ENCODE measurements around the gene SLC38A3.

SLC38A3 gene

DNA sequence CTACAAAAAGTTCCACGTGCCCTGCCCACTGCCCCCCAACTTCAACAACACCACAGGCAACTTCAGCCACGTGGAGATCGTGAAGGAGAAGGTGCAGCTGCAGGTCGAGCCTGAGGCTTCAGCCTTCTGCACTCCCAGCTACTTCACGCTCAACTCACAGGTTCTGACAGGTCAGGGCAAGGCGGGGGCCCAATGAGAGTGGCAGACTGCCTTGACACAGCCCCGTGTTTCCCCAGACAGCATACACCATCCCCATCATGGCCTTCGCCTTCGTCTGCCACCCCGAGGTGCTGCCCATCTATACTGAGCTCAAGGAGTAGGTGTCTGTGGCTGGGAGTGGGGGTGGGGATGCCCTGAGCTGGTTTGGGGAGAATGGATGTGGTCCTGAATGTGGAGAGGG lies 12.6 kb downstream of the SLC38A3 start:
- Histone ChIP-seq H3K4me3 (replicated peaks; ENCODE audit: low read depth, low read length) (no peak overlapping the region), H3K36me3 (ENCODE audit: control insufficient read depth, insufficient read depth, low read length) (no peaks in the 10 kb centered on the region), H3K27me3 (replicated peaks; ENCODE audit: control insufficient read depth, insufficient read depth, low read length) (no peaks in the 10 kb centered on the region; the same call in 1 of the 2 replicates)
- DNase-seq (ENCODE audit: extremely low read depth, insufficient read length) = no peak
- TF ChIP-seq, protein P1, sequence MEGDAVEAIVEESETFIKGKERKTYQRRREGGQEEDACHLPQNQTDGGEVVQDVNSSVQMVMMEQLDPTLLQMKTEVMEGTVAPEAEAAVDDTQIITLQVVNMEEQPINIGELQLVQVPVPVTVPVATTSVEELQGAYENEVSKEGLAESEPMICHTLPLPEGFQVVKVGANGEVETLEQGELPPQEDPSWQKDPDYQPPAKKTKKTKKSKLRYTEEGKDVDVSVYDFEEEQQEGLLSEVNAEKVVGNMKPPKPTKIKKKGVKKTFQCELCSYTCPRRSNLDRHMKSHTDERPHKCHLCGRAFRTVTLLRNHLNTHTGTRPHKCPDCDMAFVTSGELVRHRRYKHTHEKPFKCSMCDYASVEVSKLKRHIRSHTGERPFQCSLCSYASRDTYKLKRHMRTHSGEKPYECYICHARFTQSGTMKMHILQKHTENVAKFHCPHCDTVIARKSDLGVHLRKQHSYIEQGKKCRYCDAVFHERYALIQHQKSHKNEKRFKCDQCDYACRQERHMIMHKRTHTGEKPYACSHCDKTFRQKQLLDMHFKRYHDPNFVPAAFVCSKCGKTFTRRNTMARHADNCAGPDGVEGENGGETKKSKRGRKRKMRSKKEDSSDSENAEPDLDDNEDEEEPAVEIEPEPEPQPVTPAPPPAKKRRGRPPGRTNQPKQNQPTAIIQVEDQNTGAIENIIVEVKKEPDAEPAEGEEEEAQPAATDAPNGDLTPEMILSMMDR (IDR thresholded peaks at IDR 0.05; ENCODE audit: insufficient read depth, low read length, poor library complexity, severe bottlenecking) = no peak

DNA sequence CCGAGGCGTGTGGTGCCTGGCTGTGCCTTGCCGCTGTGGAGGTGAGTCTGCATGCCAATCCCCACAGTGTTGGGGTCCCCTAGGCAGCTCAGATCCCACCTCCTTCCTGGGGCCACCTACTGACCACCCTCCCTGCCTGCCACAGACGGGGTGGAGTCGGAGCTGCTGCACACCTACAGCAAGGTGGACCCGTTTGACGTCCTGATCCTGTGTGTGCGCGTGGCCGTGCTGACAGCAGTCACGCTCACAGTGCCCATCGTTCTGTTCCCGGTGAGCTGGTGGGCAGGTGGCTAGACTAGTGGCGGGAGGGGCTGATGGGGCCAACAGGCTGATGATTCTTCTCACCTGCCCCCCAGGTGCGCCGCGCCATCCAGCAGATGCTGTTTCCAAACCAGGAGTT lies 13.4 kb downstream of the SLC38A3 start:
- no peak for DNase-seq (ENCODE audit: extremely low read depth, insufficient read length)
- Histone ChIP-seq H3K27me3 (replicated peaks; ENCODE audit: control insufficient read depth, insufficient read depth, low read length) (no peaks in the 10 kb centered on the region; the same call in 1 of the 2 replicates), H3K4me3 (replicated peaks; ENCODE audit: low read depth, low read length) (no peak overlapping the region), H3K36me3 (ENCODE audit: control insufficient read depth, insufficient read depth, low read length) (no peaks in the 10 kb centered on the region)
- TF ChIP-seq, protein P1 (IDR thresholded peaks at IDR 0.05; ENCODE audit: insufficient read depth, low read length, poor library complexity, severe bottlenecking) = no peak

DNA sequence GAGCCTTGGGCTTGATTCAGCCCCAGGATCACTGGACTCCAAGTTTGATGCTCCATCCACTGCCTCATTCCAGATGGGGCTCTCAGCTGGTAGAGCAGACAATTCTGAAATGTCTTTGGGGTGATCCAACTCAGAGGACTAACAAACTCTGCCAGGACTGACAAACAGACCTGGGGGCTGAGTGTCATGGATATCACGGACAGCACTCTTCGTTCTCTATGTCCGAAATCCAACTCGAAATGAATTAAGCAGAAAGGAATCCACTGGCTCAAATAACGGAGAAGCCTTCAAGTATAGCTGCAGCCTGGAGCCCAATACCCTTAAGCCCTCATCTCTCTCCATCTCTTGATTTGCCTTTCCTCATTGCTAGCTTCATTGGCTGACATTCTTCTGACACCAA lies 14.2 kb downstream of the SLC38A3 start:
- H3K27me3 ChIP-seq (replicated peaks; ENCODE audit: control insufficient read depth, insufficient read depth, low read length) = no peaks in the 10 kb centered on the region; the same call in 1 of the 2 replicates
- TF ChIP-seq, protein P1 (IDR thresholded peaks at IDR 0.05; ENCODE audit: insufficient read depth, low read length, poor library complexity, severe bottlenecking) = no peak
- no peak for DNase-seq (ENCODE audit: extremely low read depth, insufficient read length)
- H3K4me3 ChIP-seq (replicated peaks; ENCODE audit: low read depth, low read length) = no peak overlapping the region
- no peaks in the 10 kb centered on the region for H3K36me3 ChIP-seq (ENCODE audit: control insufficient read depth, insufficient read depth, low read length)

DNA sequence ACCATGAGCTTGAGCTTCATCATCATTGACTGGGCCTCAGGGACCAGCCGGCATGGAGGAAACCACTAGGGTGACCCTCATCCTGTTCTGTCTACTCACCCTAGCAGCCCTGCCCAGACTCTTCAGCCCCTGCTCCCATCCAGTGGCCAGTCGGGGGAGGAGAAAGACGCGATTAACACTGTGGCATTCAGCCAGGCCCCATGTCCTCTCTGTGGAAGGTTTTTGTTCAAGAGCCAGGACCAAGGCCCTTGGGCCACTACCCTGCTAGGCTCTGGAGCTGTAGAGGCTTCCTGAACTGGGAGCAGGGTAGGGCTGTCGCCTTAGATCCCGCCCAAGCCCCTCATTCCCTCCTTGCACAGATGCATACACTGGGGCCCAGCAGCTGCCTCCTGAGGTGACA lies 15.0 kb downstream of the SLC38A3 start:
- no peaks in the 10 kb centered on the region for H3K36me3 ChIP-seq (ENCODE audit: control insufficient read depth, insufficient read depth, low read length)
- TF ChIP-seq, protein P1 (IDR thresholded peaks at IDR 0.05; ENCODE audit: insufficient read depth, low read length, poor library complexity, severe bottlenecking) = no peak
- no peaks in the 10 kb centered on the region; the same call in 1 of the 2 replicates for H3K27me3 ChIP-seq (replicated peaks; ENCODE audit: control insufficient read depth, insufficient read depth, low read length)
- no peak for DNase-seq (ENCODE audit: extremely low read depth, insufficient read length)
- no peak overlapping the region for H3K4me3 ChIP-seq (replicated peaks; ENCODE audit: low read depth, low read length)

DNA sequence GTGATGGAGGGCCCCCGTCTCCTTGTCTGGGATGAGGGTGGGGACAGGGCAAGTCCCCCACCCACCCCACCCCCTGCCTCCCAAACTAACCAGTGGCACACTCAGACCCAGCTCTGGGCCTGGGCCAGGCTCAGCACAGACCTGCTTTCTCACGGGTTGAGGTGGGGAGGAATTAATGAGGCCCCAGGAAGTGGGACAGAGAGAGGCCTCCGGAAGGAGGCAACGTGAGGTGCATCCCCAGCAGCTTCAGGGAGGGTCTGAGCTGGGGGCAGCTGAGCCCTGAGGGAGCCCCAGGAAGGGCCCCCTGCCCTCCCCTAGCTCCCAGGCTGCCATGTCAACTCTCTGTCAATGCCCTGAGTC lies 16.0 kb downstream of the SLC38A3 start:
- Histone ChIP-seq H3K36me3 (ENCODE audit: control insufficient read depth, insufficient read depth, low read length) (no peaks in the 10 kb centered on the region), H3K4me3 (replicated peaks; ENCODE audit: low read depth, low read length) (no peak overlapping the region), H3K27me3 (replicated peaks; ENCODE audit: control insufficient read depth, insufficient read depth, low read length) (no peaks in the 10 kb centered on the region; the same call in 1 of the 2 replicates)
- TF ChIP-seq, protein P1 (IDR thresholded peaks at IDR 0.05; ENCODE audit: insufficient read depth, low read length, poor library complexity, severe bottlenecking) = no peak
- no peak for DNase-seq (ENCODE audit: extremely low read depth, insufficient read length)

Measured in GM06990 (cell line).